Omental fat pad (tissue), 4 donors: ENCODE results near the gene ARHGAP28. TPM values are rescaled to one million over a fixed set of nuclear protein-coding genes. Genes with fewer than 3 reads are reported as not detected.

Experiments used
- ATAC-seq: fragments of 150-250 bp; one replicate; pipeline ENCODE4 v1.9.1; 2016; ENCODE audit warnings: mild to moderate bottlenecking, moderate library complexity; ENCODE audit not compliant: low FRiP score
- DNase-seq: peaks from one replicate; pipeline ENCODE4 v3.0.0-alpha.2; 2019; ENCODE audit warnings: low spot score
- total RNA-seq, 4 donors: library from RNA; depleted of rRNA; stranded (reverse); fragments of >200 nt; gene quantifications; one replicate each; pipeline ENCODE4 v1.1.0, GENCODE V29; 2016
- TF ChIP-seq, protein P1 (sequence below), 3 donors: fragments of 450-650 bp; IDR thresholded peaks; one replicate each; pipeline ENCODE4 v1.5.1; 2016 to 2017; ENCODE audit warnings: antibody characterized with exemption in 3 of 3, mild to moderate bottlenecking in 3 of 3, moderate library complexity in 2 of 3

The ARHGAP28 gene
- total RNA-seq, 4 donors from 2014 or later = 4.7 to 23.7 (median 10.4) TPM

- no peak for ATAC-seq
- no peak for DNase-seq
- TF ChIP-seq, protein P1, sequence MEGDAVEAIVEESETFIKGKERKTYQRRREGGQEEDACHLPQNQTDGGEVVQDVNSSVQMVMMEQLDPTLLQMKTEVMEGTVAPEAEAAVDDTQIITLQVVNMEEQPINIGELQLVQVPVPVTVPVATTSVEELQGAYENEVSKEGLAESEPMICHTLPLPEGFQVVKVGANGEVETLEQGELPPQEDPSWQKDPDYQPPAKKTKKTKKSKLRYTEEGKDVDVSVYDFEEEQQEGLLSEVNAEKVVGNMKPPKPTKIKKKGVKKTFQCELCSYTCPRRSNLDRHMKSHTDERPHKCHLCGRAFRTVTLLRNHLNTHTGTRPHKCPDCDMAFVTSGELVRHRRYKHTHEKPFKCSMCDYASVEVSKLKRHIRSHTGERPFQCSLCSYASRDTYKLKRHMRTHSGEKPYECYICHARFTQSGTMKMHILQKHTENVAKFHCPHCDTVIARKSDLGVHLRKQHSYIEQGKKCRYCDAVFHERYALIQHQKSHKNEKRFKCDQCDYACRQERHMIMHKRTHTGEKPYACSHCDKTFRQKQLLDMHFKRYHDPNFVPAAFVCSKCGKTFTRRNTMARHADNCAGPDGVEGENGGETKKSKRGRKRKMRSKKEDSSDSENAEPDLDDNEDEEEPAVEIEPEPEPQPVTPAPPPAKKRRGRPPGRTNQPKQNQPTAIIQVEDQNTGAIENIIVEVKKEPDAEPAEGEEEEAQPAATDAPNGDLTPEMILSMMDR (IDR thresholded peaks at IDR 0.05) = no peak
Measured at GRCh38 chr18:6738622-6739021, 9.1 kb downstream of the ARHGAP28 start.

DNA sequence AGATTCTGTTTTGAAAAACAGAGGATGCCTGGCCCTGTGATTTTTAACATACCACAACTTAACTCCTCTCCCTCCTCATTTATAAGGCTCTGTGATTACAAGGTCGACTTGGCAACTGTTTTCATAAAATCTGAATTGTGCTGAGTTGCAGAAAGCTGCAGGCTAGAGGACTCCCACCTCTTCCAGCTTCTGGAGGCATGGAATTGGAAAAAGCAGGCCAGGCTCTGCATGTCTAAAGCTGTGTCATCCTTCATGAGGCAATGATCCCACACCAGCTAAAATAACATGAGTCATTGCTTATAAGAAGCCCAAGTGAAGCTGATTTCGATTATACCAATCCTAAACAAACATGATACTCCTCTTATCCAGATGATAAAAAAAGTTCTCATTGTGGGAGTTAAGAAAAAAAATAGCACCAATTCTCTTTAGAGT is 11.7 kb downstream of the ARHGAP28 start:
- peak; percentile 99 for ATAC-seq
- TF ChIP-seq, protein P1 (IDR thresholded peaks at IDR 0.05) = no peak

DNA sequence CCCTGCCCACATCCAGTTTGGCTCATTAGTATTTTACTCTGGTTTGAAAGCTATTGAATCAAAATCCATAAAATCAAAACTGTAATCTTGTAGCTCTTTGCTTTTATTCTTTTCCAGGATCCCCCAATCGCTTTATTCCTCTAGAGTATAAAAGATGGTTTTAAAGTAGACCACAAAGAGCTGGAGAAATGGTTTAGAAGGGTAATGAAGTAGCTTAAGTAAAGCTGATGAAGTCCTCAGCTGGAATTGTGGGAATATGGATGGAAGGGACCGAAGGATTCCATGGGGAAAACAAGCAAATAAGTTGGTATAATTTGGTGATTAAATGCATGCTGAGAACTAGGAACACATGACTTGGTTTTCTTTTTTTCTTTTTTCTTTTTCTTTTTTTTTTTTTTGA is 12.3 kb downstream of the ARHGAP28 start:
- no peak for DNase-seq
- TF ChIP-seq, protein P1 (IDR thresholded peaks at IDR 0.05) = no peak
- no peak for ATAC-seq

More for the DNA sequence above, 11.7 kb downstream of the ARHGAP28 start:
- DNase-seq = no peak

GRCh38 chr18:6743999-6744398 is 14.5 kb downstream of the ARHGAP28 start:
- DNase-seq (no peak), ATAC-seq (no peak)
- TF ChIP-seq, protein P1 (IDR thresholded peaks at IDR 0.05) = no peak

GRCh38 chr18:6744816-6745455 is 15.4 kb downstream of the ARHGAP28 start:
- TF ChIP-seq, protein P1 (IDR thresholded peaks at IDR 0.05) = no peak
- ATAC-seq (no peak), DNase-seq (no peak)

DNA sequence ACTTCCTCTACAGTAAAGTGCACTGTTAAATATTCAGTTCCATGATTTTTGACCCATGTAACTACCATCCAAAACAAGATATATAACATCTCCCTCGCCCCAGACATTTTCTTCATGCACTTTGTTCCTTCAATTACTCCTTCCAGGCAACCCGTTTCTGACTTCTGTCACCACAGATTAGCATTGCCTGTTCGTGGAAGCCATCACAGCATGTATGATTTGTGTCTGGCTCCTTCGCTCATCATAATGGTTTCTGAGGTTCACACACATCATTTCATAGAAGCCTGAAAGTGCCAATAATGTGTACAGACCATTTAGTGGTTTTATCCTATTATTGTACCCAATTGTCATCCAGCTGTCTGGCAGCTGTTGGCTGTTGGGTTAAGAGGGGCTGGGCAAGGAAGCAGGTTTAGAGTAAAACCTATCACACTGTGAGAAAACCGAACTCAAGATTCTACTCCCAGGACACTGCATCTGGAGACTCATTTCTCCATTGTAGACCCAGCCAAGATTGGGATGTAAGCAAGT is 16.1 kb downstream of the ARHGAP28 start:
- TF ChIP-seq, protein P1 (IDR thresholded peaks at IDR 0.05) = no peak
- ATAC-seq (no peak), DNase-seq (no peak)

DNA sequence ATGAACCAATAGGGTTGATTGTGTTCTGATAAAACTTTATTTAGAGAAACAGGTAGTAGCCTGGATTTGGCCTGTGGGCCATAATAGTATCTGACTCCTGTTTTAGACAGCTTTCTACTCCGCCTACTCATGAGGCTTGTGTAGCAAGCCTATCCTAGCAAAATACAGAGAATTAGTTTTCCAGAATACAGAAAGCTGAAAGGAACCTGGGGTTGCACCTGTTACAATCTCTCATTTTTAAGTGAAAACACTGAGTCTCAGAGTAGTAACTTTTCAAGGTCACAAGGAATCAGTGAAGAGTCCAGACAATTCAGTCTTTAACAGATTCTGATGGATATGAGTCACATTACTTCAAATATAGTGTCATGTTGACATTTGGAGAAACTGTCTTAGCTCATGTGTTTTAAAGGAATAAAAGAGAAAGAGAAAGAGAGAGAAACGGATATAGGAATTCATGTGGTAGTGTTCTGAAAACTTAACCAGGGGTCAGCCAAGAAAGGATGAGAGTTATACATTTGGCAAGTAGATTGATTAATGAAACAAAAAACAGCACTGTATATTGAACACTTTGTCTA is 17.0 kb downstream of the ARHGAP28 start:
- DNase-seq = no peak
- no peak for ATAC-seq
- TF ChIP-seq, protein P1 (IDR thresholded peaks at IDR 0.05) = no peak
